ENCODE data around the gene TMEM106C.
"Not testable (repeated sequence)": the region's sequence is repeated elsewhere in the genome, so short reads cannot be mapped to it uniquely, and the experiment has no call there.

The TMEM106C gene

DNA sequence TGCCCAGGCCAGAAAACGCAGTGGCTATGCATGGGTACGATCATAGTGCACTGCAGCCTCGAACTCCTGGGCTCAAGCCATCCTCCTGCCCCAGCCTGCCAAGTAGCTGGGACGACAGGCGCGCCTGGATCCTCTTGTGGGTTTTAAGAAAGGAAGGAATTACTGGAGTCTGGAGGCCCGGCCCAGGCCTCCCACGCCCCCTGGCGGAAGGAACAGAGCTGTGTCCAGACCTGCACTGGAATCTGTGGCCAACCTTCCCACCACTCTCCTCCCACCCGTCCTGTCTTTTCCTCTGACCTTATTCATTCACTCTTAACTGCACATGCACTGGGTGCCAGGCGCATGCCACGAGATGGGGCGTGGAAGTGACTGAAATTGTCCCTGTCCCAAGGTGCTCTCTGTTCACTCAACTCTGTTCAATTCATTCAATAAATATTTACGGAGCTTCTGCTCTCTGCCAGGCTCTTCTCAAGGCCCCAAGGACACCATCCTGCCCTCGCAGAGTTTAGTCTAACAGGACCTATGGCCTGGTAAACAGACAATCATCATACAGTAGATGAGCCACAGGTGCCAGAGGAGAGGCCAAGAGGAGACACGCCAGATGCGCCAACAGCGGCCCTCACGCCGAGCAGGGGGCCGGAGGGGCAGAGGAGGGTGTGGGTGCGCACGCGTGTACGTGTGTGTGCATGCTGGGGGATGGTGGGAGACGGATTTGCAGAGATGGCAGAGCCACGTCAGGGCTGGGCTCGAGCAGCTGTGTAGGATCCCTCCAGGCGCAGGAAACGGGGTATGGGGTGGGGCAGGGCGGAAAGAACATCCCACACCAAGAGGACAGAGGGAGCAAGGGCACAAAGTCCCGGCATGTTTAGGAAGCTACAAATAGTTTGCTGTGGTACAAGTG, 13.7 kb upstream of the TMEM106C start:
- peak; percentile 80 for DNase-seq

- DNase-seq, result no peak
Observed at GRCh38 chr12:47950856-47951468, 12.4 kb upstream of the TMEM106C start.

DNA sequence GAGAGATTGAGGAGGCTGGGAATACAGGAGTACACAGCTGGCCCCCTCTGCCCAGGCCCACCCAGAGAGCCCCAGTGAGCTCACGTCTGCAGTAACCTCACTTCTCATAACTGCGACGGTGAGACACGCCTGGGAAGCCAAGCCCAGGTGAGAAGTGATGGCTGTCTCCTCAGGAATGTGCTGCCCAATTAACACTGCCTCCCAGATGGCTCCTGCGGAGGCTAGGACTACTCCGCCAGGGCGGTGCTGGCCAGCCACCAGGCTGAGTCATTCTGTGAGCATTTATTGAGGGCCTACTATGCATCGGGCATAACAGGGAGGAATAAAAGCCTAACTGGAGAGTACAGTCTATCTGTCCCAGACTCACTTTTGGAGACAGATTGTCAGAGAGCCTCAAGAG, 9.3 kb upstream of the TMEM106C start:
- DNase-seq, result no peak

DNA sequence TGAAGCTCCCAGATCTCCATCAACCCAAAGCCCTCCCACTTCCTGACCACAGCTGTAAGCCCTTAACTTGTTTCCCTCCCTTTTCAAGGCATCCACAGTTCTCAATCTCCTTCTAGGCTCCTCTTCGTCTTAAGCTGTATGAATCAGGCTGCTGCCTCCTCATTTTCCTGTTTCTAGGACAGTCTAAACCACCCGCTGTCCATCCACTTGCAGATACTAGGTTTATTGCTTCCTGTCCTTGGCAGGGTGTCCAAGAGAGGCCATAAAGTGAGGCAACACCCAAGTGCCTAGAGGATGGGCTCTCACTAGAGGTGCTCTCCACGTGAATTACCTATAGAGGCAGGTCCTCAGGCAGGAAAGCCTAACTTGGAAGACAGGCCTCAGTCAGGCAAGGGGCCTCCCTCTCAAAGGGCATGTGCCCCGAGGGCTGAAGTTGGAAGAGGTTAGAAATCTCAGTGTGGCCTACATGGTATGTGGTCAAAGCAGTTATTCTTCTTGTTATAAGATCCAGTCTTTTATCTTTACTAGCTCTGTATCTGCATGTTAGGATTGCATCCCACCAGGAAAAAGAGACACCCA, 8.8 kb upstream of the TMEM106C start:
- DNase-seq, result no peak

DNA sequence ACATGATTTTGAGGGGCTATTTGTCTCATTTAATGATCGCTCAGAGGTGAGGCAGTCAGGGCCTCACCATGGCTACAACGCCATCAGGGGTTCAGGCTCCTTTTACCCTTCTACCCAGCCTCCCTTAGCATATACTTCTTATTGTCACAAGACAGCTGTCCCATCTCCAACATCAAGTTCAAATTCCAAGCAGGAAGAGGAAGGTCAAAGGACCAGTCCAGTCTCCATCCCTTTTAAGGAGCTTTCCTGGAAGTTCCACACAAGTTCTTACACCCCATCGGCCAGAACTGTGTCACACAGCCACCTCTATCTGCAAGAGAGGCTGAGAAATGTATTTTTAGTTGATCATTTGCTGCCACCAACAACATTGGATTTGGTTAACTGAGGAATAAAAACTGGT, 8.3 kb upstream of the TMEM106C start:
- no peak for DNase-seq

DNA sequence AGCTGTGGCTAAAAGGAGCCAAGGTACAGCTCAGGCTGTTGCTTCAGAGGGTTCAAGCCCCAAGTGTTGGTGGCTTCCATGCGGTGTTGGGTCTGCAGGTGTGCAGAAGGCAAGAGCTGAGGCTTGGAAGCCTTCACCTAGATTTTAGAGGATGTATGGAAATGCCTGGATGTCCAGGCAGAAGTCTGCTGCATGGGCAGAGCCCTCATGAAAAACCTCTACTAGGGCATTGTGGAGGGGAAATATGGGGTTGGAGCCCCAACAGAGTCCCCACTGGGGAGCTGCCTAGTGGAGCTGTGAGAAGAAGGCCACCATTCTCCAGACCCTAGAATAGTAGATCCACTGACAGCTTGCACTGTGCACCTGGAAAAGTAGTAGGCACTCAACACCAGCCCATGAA, 5.7 kb upstream of the TMEM106C start:
- not testable (repeated sequence) for DNase-seq

DNA sequence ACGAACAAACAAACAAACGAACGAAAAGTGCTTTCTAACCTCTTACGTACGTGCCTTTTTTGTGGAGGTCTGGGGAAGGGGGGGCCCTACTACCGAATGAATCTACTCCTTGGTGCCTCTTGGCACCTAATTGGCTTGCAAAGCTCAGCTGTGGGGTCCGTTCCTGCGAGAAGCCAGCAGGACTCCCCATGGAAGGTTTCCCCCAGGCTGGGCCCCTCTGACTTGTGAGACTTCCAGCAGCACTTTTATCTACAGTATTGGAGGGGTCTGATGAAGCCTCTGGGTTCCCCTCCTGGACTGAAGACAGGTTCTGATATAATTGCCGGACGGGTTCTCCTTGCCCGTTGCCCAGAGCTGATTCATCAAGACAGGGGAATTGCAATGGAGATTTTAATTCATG, 1.2 kb upstream of the TMEM106C start:
- no peak for DNase-seq

DNA sequence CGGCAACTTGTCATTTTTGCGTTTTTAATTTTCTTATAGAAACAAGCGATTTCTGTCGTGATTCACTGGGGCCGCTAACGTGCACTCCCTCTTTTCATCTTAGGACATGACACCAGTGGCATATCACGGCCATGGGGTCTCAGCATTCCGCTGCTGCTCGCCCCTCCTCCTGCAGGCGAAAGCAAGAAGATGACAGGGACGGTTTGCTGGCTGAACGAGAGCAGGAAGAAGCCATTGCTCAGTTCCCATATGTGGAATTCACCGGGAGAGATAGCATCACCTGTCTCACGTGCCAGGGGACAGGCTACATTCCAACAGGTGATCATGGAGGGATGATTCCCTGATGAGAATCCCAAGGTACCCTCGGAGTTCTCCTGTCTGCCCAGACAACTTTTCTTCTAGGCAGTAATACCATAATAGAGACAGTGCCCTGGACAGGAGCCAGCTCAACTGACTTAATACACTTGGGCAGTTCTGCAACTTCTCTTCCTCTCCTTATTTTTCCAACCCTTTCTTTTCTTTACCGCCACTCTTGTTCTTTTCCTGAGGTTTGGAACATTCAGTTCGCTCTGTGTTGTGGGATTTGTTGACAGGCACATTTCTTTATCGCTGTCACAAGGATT, 821 bp downstream of the TMEM106C start:
- DNase-seq, result no peak

DNA sequence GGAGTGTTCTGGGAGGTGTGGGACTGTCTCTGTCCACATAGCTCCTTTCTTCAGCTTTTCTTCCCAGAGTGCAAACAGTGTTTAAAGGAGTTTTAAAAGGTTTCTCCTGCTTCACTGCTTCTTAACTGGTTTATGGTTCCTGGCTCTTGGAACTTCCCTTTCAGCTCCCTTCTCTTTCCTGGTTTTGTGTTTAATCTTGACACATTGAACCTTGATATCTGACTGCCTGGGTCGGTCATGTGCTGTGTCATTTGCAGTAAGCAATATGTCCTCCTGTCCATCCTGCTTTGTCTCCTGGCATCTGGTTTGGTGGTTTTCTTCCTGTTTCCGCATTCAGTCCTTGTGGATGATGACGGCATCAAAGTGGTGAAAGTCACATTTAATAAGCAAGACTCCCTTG, 2.2 kb downstream of the TMEM106C start:
- DNase-seq, result no peak

DNA sequence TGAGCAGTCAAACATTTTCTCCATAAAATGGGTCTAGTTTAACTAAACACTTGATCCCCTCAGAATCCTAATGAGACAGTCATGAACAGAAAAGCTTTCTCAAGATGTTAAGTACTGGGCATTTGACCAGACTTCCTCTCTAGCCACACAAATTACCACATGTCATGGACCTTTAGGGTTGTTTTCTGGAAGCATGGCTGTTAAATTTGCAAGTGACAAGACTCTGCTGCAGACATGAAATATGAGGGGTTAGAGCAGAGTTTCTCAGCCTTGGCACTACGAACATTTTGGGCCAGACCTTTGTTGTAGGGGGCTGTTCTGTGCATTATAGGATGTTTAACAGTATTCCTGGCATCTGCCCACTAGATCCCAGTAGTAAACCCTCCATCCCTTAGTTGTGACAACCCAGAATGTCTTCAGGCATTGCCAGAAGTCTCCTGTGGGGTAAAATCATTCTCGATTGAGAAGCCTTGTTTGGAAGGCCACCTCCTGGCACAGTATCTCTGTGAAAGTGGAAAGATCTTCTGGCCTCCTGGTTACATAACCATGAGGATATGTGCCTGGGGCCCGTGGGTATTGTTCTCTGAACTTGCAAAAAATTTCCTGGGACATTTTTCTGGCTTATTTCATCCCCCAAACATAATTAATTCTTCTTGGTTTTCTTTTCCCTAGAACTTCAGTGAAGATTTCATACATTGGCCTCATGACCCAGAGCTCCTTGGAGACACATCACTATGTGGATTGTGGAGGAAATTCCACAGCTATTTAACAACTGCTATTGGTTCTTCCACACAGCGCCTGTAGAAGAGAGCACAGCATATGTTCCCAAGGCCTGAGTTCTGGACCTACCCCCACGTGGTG, 4.3 kb downstream of the TMEM106C start:
- DNase-seq, result peak; percentile 73

GRCh38 chr12:47969845-47970244, 6.4 kb downstream of the TMEM106C start:
- no peak for DNase-seq

- no peak for DNase-seq
Observed at GRCh38 chr12:47970843-47971242, 7.4 kb downstream of the TMEM106C start.

DNA sequence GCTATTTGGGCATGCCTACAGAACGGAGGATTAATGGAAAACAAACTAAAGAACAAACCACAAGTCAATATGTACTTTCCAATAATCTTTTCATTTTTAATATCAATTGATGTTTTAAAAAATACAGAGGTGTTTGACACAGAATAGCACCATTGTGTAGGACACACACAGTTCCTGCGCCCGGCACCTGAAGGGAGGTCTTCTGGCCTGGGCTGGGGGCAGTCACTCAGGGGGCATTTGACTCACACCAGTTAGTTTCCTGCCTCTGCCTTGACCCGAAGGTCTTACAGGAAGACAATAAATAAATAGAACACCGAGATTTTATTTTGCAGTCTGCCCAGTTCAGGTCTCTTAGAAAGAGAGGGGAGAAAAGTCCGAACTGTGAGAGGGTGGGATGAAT, 9.5 kb downstream of the TMEM106C start:
- no peak for DNase-seq

DNA sequence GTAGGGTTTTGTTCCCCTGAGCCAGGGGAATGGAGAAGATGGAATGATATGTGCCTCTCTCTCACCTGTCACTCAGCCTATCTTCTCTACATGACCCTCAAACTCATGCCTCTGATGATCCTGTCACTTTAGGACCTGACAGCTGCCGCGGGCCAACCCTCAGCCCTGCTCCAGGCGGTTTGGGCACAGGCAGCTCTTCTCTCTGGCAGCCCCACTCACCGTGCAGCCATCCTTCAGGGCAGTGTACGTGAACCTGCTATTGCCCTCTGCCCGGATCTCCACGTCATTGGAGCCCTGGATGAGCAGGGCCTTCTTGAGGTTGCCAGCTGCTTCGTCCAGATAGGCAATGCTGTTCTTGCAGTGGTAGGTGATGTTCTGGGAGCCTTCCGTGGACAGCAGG, 10.5 kb downstream of the TMEM106C start:
- DNase-seq, result no peak

- DNase-seq, result no peak
Observed at GRCh38 chr12:47975036-47975620, 11.7 kb downstream of the TMEM106C start.

DNA sequence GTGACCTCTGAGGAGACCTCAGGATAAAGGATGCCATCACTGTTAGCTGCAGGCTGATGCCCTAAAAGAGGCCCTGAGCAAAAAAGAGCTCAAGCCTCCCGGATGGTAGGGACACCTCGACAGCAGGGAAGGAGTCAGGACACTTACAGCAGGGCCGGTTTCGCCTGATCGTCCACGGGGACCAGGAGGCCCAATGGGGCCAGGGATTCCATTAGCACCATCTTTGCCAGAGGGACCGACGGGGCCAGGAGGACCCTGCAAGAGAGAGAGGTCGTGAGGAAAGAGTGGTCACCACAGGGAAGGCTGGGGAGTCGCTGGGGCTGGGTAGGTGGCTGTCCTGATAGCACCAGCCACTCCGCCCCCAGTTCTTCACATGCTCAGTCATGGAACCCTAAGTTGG, 12.4 kb downstream of the TMEM106C start:
- DNase-seq, result no peak

GRCh38 chr12:47977046-47977771, 13.8 kb downstream of the TMEM106C start:
- no peak for DNase-seq

DNA sequence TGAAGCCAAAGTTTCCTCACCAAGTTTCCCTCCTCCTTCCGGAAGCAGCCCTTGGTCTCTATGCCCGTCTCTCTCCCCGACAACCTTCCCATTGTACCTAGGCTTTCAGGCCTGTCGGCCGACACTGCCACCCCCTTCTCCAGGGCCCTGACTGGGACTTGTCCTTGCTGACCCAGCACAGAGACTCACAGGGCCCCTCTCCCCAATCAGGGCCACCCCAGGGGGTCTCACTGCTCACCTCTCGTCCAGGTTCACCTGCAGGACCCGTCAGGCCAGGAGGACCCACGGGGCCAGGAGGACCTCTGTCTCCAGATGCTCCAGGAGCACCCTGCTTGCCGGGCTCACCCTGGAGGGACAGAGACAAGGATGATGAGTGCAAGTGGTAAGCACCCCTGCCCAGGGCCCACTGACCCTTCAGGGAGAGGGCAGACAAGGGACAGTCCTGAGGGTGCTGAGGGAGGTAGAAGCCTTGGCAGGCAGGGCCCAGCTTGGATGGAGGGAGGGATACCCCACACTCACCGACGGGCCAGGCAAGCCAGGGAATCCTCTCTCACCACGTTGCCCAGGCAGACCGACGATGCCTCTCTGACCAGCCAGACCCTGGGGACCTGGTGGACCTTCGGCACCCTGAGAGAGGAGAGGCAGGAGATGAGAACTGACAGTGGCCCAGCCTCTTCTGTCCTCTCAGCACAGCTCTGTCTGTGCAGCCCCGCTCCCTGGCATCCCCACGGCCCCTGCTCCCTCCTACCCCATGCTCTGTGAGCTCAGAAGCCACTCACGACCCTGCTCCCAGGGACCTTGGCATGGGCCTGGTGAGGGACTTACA, 14.6 kb downstream of the TMEM106C start:
- no peak for DNase-seq

- no peak for DNase-seq
Observed at GRCh38 chr12:47978598-47978873, 15.1 kb downstream of the TMEM106C start.

- no peak for DNase-seq
Observed at GRCh38 chr12:47979166-47979565, 15.8 kb downstream of the TMEM106C start.

DNA sequence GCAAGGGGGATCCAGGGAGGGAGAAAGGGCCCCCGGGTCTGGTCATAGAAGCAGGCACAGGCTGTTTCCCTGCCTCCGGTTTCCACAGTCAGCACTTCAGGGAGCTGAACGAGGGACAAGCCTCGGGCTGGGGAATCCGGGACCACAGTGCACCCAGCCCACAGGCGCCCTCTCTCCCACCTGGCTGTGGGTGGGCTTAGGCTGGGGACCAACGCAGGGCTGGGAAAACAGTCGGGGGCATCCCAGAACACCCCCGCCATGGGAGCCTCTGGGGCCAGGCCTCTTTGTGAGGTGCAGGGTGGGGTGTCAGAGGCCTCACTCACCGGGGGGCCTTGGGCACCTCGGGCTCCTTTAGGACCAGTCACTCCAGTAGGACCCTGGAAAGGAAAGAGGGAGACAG, 16.3 kb downstream of the TMEM106C start:
- DNase-seq, result no peak

Data from fibroblast of skin of back (primary cell).